GM23338 (cell line): Measurements from ENCODE around the gene ARHGAP12. TPM values are rescaled to one million over a fixed set of nuclear protein-coding genes. Genes with fewer than 3 reads are reported as not detected.

Experiments used
- ATAC-seq: fragments of 200-7000 bp; cut with Tn5 transposase; 3 replicates; pipeline ENCODE4 v1.9.1; 2020
- DNase-seq: peaks from one replicate; pipeline ENCODE4 v3.0.0-alpha.2; 2015; ENCODE audit warnings: low spot score
- H2AFZ ChIP-seq: fragments of 200-600 bp; sonication (generic); 2 replicates; pipeline ENCODE4 v1.8.0; 2016; ENCODE audit warnings: antibody characterized with exemption, mild to moderate bottlenecking, moderate library complexity
- H3F3A ChIP-seq: fragments of 200-600 bp; sonication (generic); replicated peaks from 2 replicates; pipeline ENCODE4 v1.8.0; 2017; ENCODE audit warnings: antibody characterized with exemption, mixed run types, low read depth
- H3K27ac ChIP-seq: fragments of 200-600 bp; sonication (generic); 2 replicates; pipeline ENCODE4 v1.6.1; 2016; ENCODE audit warnings: low read depth
- H3K27me3 ChIP-seq: fragments of 200-600 bp; sonication (generic); 2 replicates; pipeline ENCODE4 v1.8.0; 2016; ENCODE audit warnings: mild to moderate bottlenecking, mixed run types, moderate library complexity; ENCODE audit not compliant: insufficient read depth
- H3K36me3 ChIP-seq: fragments of 200-600 bp; sonication (generic); 2 replicates; pipeline ENCODE4 v1.8.0; 2016; ENCODE audit warnings: mild to moderate bottlenecking; ENCODE audit not compliant: insufficient read depth
- H3K4me1 ChIP-seq: fragments of 200-600 bp; sonication (generic); 2 replicates; pipeline ENCODE4 v1.8.0; 2016; ENCODE audit warnings: mild to moderate bottlenecking, moderate library complexity; ENCODE audit not compliant: insufficient read depth
- H3K4me2 ChIP-seq: fragments of 200-600 bp; sonication (generic); 2 replicates; pipeline ENCODE4 v1.7.1; 2017; ENCODE audit warnings: mixed run types
- H3K4me3 ChIP-seq: fragments of 200-600 bp; sonication (generic); 2 replicates; pipeline ENCODE4 v1.6.1; 2016; ENCODE audit warnings: mixed run types
- H3K79me2 ChIP-seq: fragments of 200-600 bp; sonication (generic); replicated peaks from 2 replicates; pipeline ENCODE4 v1.8.0; 2017; ENCODE audit warnings: mild to moderate bottlenecking; ENCODE audit not compliant: insufficient read depth
- H3K9me2 ChIP-seq: fragments of 200-600 bp; sonication (generic); 2 replicates; pipeline ENCODE4 v1.8.0; 2017; ENCODE audit not compliant: insufficient read depth
- H4K20me1 ChIP-seq: fragments of 200-600 bp; sonication (generic); replicated peaks from 2 replicates; pipeline ENCODE4 v1.8.0; 2017; ENCODE audit warnings: mild to moderate bottlenecking; ENCODE audit not compliant: insufficient read depth
- H3K27ac Mint-ChIP-seq: 2 replicates; pipeline ENCODE4 v1.8.0; 2020; ENCODE audit warnings: inconsistent platforms, mild to moderate bottlenecking, moderate library complexity, mixed read lengths
- H3K27me3 Mint-ChIP-seq: 3 replicates; pipeline ENCODE4 v1.8.0; 2022; ENCODE audit warnings: low read depth, mild to moderate bottlenecking, moderate library complexity, mixed read lengths, inconsistent platforms; ENCODE audit not compliant: insufficient read depth, poor library complexity
- H3K36me3 Mint-ChIP-seq: 3 replicates; pipeline ENCODE4 v1.8.0; 2021; ENCODE audit warnings: low read depth, mild to moderate bottlenecking, inconsistent platforms, moderate library complexity, mixed read lengths
- H3K4me1 Mint-ChIP-seq: 3 replicates; pipeline ENCODE4 v1.8.0; 2020; ENCODE audit warnings: mild to moderate bottlenecking, inconsistent platforms, mixed read lengths
- H3K4me3 Mint-ChIP-seq: 3 replicates; pipeline ENCODE4 v1.8.0; 2021; ENCODE audit warnings: moderate library complexity, mild to moderate bottlenecking, inconsistent platforms, mixed read lengths
- H3K9me3 Mint-ChIP-seq: 3 replicates; pipeline ENCODE4 v1.8.0; 2020; ENCODE audit warnings: moderate library complexity, mild to moderate bottlenecking, inconsistent platforms, mixed read lengths
- CREB1 ChIP-seq: fragments of 250-450 bp; sonication (Bioruptor Pico); IDR thresholded peaks from 2 replicates; pipeline ENCODE4 v1.5.0; 2020; ENCODE audit warnings: low read depth, mild to moderate bottlenecking, moderate library complexity
- ETS1 ChIP-seq: IDR thresholded peaks from 2 replicates; pipeline ENCODE4 v1.6.1; 2016; ENCODE audit warnings: antibody characterized with exemption
- EZH2phosphoT487 ChIP-seq: fragments of 200-600 bp; sonication (generic); IDR thresholded peaks from one replicate; pipeline ENCODE4 v1.8.1; 2018; ENCODE audit warnings: antibody characterized with exemption; ENCODE audit not compliant: unreplicated experiment
- JUNB ChIP-seq: IDR thresholded peaks from one replicate; pipeline ENCODE4 v1.6.1; 2016; ENCODE audit warnings: antibody characterized with exemption; ENCODE audit not compliant: unreplicated experiment
- NANOG ChIP-seq: IDR thresholded peaks from 2 replicates; pipeline ENCODE4 v1.6.1; 2016; ENCODE audit warnings: antibody characterized with exemption, borderline replicate concordance
- POLR2AphosphoS5 ChIP-seq: IDR thresholded peaks from 2 replicates; pipeline ENCODE4 v1.6.1; 2016; ENCODE audit warnings: antibody characterized with exemption, low read depth
- REST ChIP-seq: IDR thresholded peaks from one replicate; pipeline ENCODE4 v1.6.1; 2018; ENCODE audit warnings: antibody characterized with exemption; ENCODE audit not compliant: unreplicated experiment
- STAT1 ChIP-seq: IDR thresholded peaks from one replicate; pipeline ENCODE4 v1.6.1; 2016; ENCODE audit warnings: antibody characterized with exemption; ENCODE audit not compliant: unreplicated experiment
- ZNF114 ChIP-seq: fragments of 250-450 bp; sonication (Bioruptor Pico); IDR thresholded peaks from 2 replicates; pipeline ENCODE4 v1.5.0; 2020; ENCODE audit warnings: mild to moderate bottlenecking, moderate library complexity
- ZNF331 ChIP-seq: fragments of 250-450 bp; sonication (Bioruptor Pico); IDR thresholded peaks from 2 replicates; pipeline ENCODE4 v1.5.0; 2020; ENCODE audit warnings: low read depth, mild to moderate bottlenecking, moderate library complexity
- ZNF462 ChIP-seq: fragments of 250-450 bp; sonication (Bioruptor Pico); IDR thresholded peaks from 2 replicates; pipeline ENCODE4 v1.5.0; 2020; ENCODE audit warnings: mild to moderate bottlenecking, moderate library complexity
- polyA plus RNA-seq: library from polyadenylated mRNA; unstranded; fragments of >200 nt; fragmentation: Nextera tagmentation; extraction: Ambion mirVana; gene quantifications from 2 replicates; pipeline ENCODE4 v1.2.1, GENCODE V29; 2016
- total RNA-seq: library from RNA; depleted of rRNA; stranded (reverse); fragments of >200 nt; shearing (Covaris generic); gene quantifications from 2 replicates; pipeline ENCODE4 v1.2.3, GENCODE V29; 2014

ARHGAP12 gene
- total and polyA plus RNA-seq, 2 experiments from 2014 or later, result 27.5 to 50.7 TPM

- no peak for TF ChIP-seq REST
- no peak for TF ChIP-seq CREB1 (CRISPR knock-in tag)
- TF ChIP-seq ZNF331 (CRISPR knock-in tag), result no peak
- no peak for TF ChIP-seq EZH2phosphoT487
- no peak for TF ChIP-seq JUNB
- TF ChIP-seq ZNF114, result no peak
- TF ChIP-seq POLR2AphosphoS5, result no peak
- no peak for TF ChIP-seq ETS1
These were observed 3.8 kb downstream of the ARHGAP12 start (continued) for GRCh38 chr10:31924833-31925232.

- ATAC-seq (no peak), DNase-seq (no peak)
- Histone ChIP-seq H3K4me1 (peaks cover 25% of the 10 kb centered on the region), H4K20me1 (peaks cover 28% of the 10 kb centered on the region), H3K79me2 (peaks cover 94% of the 10 kb centered on the region), H3K4me3 (no peak overlapping the region), H3K36me3 (no peaks in the 10 kb centered on the region), H3F3A (no peaks in the 10 kb centered on the region; the same call in 1 of the 2 replicates), H3K9me2 (no peaks in the 10 kb centered on the region), H2AFZ (no peak overlapping the region), H3K27ac (no peak overlapping the region), H3K27me3 (no peaks in the 10 kb centered on the region), H3K4me2 (no peak overlapping the region)
- H3K36me3 Mint-ChIP-seq, result peaks cover 18% of the 10 kb centered on the region; the same call in 2 of the 3 replicates
- no peak overlapping the region for H3K27ac Mint-ChIP-seq
- peaks cover 5% of the 10 kb centered on the region; the same call in 2 of the 3 replicates for H3K9me3 Mint-ChIP-seq
- no peak overlapping the region for H3K4me3 Mint-ChIP-seq
- peaks cover 27% of the 10 kb centered on the region for H3K4me1 Mint-ChIP-seq
- H3K27me3 Mint-ChIP-seq, result peaks cover 2% of the 10 kb centered on the region
- TF ChIP-seq STAT1 (no peak), POLR2AphosphoS5 (no peak), CREB1 (CRISPR knock-in tag) (no peak), REST (no peak), EZH2phosphoT487 (no peak), ZNF114 (no peak), JUNB (no peak), NANOG (no peak), ZNF462 (no peak)
These were observed 5.2 kb downstream of the ARHGAP12 start for GRCh38 chr10:31923389-31923788.
